GM12865 (cell line): ENCODE data around the gene ACAP1.
"Not testable (repeated sequence)": the region's sequence is repeated elsewhere in the genome, so short reads cannot be mapped to it uniquely, and the experiment has no call there.

Experiments
- DNase-seq: peaks from one replicate; pipeline ENCODE4 v3.0.0; 2010; ENCODE audit warnings: low read depth
- H3K4me3 ChIP-seq: 2 replicates; pipeline ENCODE4 v1.5.1; 2011; ENCODE audit warnings: mild to moderate bottlenecking, low read depth, low read length, control low read depth
- CTCF ChIP-seq: IDR thresholded peaks from 2 replicates; pipeline ENCODE4 v1.5.1; 2011; ENCODE audit warnings: low read length, control low read depth, low read depth, inconsistent platforms; ENCODE audit not compliant: insufficient read depth; ENCODE audit errors: missing control alignments

The ACAP1 gene

GRCh38 chr17:7356072-7356549, 19.8 kb downstream of the ACAP1 start:
- peak; percentile 99 for TF ChIP-seq CTCF
- peak; percentile 91 for DNase-seq
- H3K4me3 ChIP-seq = no peak overlapping the region

- no peak for TF ChIP-seq CTCF
- no peak for DNase-seq
- no peak overlapping the region for H3K4me3 ChIP-seq
These were observed 20.4 kb downstream of the ACAP1 start for GRCh38 chr17:7356756-7357155.

- TF ChIP-seq CTCF = no peak
- no peak for DNase-seq
- H3K4me3 ChIP-seq = no peak overlapping the region
These were observed 21.1 kb downstream of the ACAP1 start for GRCh38 chr17:7357381-7357780.

- H3K4me3 ChIP-seq = no peak overlapping the region
- DNase-seq = no peak
- TF ChIP-seq CTCF = no peak
These were observed 25.6 kb downstream of the ACAP1 start for GRCh38 chr17:7361906-7362305.

- no peak for DNase-seq
- H3K4me3 ChIP-seq = no peak overlapping the region
These were observed 27.0 kb downstream of the ACAP1 start for GRCh38 chr17:7363311-7363710.

GRCh38 chr17:7365963-7366362, 29.6 kb downstream of the ACAP1 start:
- H3K4me3 ChIP-seq, DNase-seq: not testable (repeated sequence)

More at GRCh38 chr17:7363311-7363710, 27.0 kb downstream of the ACAP1 start:
- TF ChIP-seq CTCF = no peak

- DNase-seq = no peak
- H3K4me3 ChIP-seq = no peak overlapping the region
- TF ChIP-seq CTCF = no peak
These were observed 30.8 kb downstream of the ACAP1 start for GRCh38 chr17:7367083-7367482.
